ENCODE data around the gene RELCH. TPM values are rescaled to one million over a fixed set of nuclear protein-coding genes. Genes with fewer than 3 reads are reported as not detected.

RELCH gene
- total and polyA plus RNA-seq, 2 of the 13 experiments (the other 11 are each of a cell fraction or from before 2014, with no cell fraction given): 5.6 to 31.7 TPM

- H4K20me1 ChIP-seq (ENCODE audit: insufficient read depth, low read length): peaks cover 8% of the 10 kb centered on the region; the same call in 1 of the 2 replicates
- DNase-seq (ENCODE audit: low spot score) (peak; percentile 17), FAIRE-seq (no peak), ATAC-seq (peak; percentile 58)
- H3K27ac ChIP-seq (ENCODE audit: extremely low read length, insufficient read depth, low read length): peak overlapping the region; percentile 89
- H3K79me2 ChIP-seq (ENCODE audit: insufficient read depth, low read length): peaks cover 77% of the 10 kb centered on the region
- no peaks in the 10 kb centered on the region for H3K9me3 ChIP-seq (ENCODE audit: low read length)
- H3K9ac ChIP-seq (ENCODE audit: insufficient read depth, low read depth, low read length): peak overlapping the region; percentile 81
- no peaks in the 10 kb centered on the region; a peak in 1 of 5 replicates for H3K27me3 ChIP-seq (ENCODE audit: control insufficient read depth in 1 of 2, insufficient read depth in 2 of 2, low read length in 2 of 2)
- in situ Hi-C loops (cut with HindIII; ENCODE audit: extremely low pct_ligation_motif_present, low pct_unique_long_range_greater_than_20kb): loop anchor here (5.0 kb wide), 1 partner anchor 54 kb away; no protein-coding TSS in a partner anchor
- H3K4me2 ChIP-seq (ENCODE audit: low read depth, low read length): peak overlapping the region; percentile 72
- ChIA-PET POLR2A (interaction anchor here (1.0 to 2.0 kb wide), 5 partner anchors 11 to 1180 kb away, joined by 3 to 10 read pairs (median 5); partner anchors contain the start of gene KDSR), CTCF (ENCODE audit: low intra/inter-chr PET ratio, low total read pairs) (no interaction called here)
- no peak overlapping the region for H2AFZ ChIP-seq (ENCODE audit: low read length)
- intact Hi-C loops (cut with micrococcal nuclease; ENCODE audit: unreplicated experiment): loop anchor here (10.0 kb wide), 2 partner anchors 337 to 397 kb away; partner anchors contain the start of gene ZCCHC2
- H3K36me3 ChIP-seq (replicated peaks in 1 of 2; ENCODE audit: control insufficient read depth in 1 of 2, insufficient read depth in 2 of 2, low read length in 2 of 2): no peaks in the 10 kb centered on the region
- under 1% methylated on average over 18 of the region's 54 CpGs for WGBS (ENCODE audit: low lambda C conversion rate)
- peak overlapping the region; percentile 84 to 99 (median 97) for H3K4me3 ChIP-seq (replicated peaks in 1 of 3; ENCODE audit: insufficient read depth in 1 of 3, low read depth in 2 of 3, low read length in 3 of 3)
- H3K4me1 ChIP-seq (ENCODE audit: insufficient read depth, low read length): peaks cover 46% of the 10 kb centered on the region
- no TSS peak for BruUV-seq (replicated peaks)
- no peak for TF ChIP-seq SOX6 (IDR thresholded peaks at IDR 0.05)
- TF ChIP-seq SOX6 (CRISPR knock-in tag; IDR thresholded peaks at IDR 0.05): peak; percentile 4; the same call in 1 of the 2 replicates
- 0 out of 2 replicates have a peak, but pooled peaks have one; percentile 25 for TF ChIP-seq GLI4 (CRISPR knock-in tag; IDR thresholded peaks at IDR 0.05; ENCODE audit: borderline replicate concordance)
- 0 out of 2 replicates have a peak, but pooled peaks have one; percentile 16 for TF ChIP-seq TBX2 (CRISPR knock-in tag; IDR thresholded peaks at IDR 0.05; ENCODE audit: borderline replicate concordance)
- peak; percentile 69 for TF ChIP-seq AGO2 (optimal IDR thresholded peaks at IDR 0.05; ENCODE audit: low read depth, low read length)
- TF ChIP-seq ZBTB3 (CRISPR knock-in tag; IDR thresholded peaks at IDR 0.05; ENCODE audit: borderline replicate concordance, low read depth): no peak
- TF ChIP-seq UBTF (CRISPR knock-in tag; IDR thresholded peaks at IDR 0.05): peak; percentile 54; the same call in 1 of the 2 replicates
- 0 out of 2 replicates have a peak, but pooled peaks have one; percentile 75 for TF ChIP-seq ZNF136 (CRISPR knock-in tag; IDR thresholded peaks at IDR 0.05; ENCODE audit: low read depth)
- 0 out of 2 replicates have a peak, but pooled peaks have one; percentile 47 for TF ChIP-seq ZNF598 (CRISPR knock-in tag; IDR thresholded peaks at IDR 0.05; ENCODE audit: borderline replicate concordance)
- TF ChIP-seq MEIS2 (CRISPR knock-in tag; IDR thresholded peaks at IDR 0.05): 0 out of 2 replicates have a peak, but pooled peaks have one; percentile 41
- TF ChIP-seq ZNF430 (CRISPR knock-in tag; IDR thresholded peaks at IDR 0.05): peak; percentile 62
- no peak for TF ChIP-seq SP1 (IDR thresholded peaks at IDR 0.05)
- no peak for TF ChIP-seq SP1 (CRISPR knock-in tag; IDR thresholded peaks at IDR 0.05)
- peak; percentile 1; the same call in 1 of the 2 replicates for TF ChIP-seq ZFP91 (CRISPR knock-in tag; IDR thresholded peaks at IDR 0.05; ENCODE audit: borderline replicate concordance)
- TF ChIP-seq PHF8 (CRISPR knock-in tag; IDR thresholded peaks at IDR 0.05): peak; percentile 14; the same call in 1 of the 2 replicates
- peak; percentile 6; the same call in 1 of the 2 replicates for TF ChIP-seq PHF20 (CRISPR knock-in tag; IDR thresholded peaks at IDR 0.05)
- TF ChIP-seq ZNF225 (CRISPR knock-in tag; IDR thresholded peaks at IDR 0.05): peak; percentile 51; the same call in 1 of the 2 replicates
- TF ChIP-seq U2AF2 (IDR thresholded peaks at IDR 0.05; ENCODE audit: low read depth, low read length): no peak
- 0 out of 2 replicates have a peak, but pooled peaks have one; percentile 16 for TF ChIP-seq MXD1 (CRISPR knock-in tag; IDR thresholded peaks at IDR 0.05)
Measured at GRCh38 chr18:62187543-62188510, 772 bp downstream of the RELCH start.
